Stimulated activated CD4-positive, alpha-beta T cell treated with anti-CD3 and anti-CD28 coated beads, TNF-alpha, amount 100 ng/mL, for 24 hours (primary cell): ENCODE results near the gene ITSN1.

ENCODE experiments used
- DNase-seq, 3 experiments: peaks; one replicate each; pipeline ENCODE4 v3.0.0-alpha.2; 2020; ENCODE audit warnings: low read depth in 3 of 3

The ITSN1 gene

DNA sequence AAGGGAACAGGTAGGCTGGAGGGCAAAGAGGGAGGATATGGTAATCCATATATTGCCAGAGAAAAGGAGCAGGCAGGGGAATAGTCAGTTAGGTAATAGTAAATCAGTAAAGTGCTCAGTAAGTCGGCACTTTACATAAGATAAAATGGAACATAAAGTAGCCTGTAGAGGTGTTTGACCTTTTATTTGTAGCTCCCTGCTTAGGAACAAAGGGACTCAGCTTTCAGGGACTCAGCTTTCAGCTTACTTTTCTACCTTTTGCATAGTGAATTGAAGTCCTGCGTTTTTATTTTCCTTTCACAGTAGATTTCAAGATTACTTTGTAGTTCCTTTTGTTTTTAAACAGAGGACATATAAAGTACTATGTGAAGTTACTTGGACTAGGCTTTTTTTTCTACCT lies 87.3 kb downstream of the ITSN1 start:
- no peak for DNase-seq

DNA sequence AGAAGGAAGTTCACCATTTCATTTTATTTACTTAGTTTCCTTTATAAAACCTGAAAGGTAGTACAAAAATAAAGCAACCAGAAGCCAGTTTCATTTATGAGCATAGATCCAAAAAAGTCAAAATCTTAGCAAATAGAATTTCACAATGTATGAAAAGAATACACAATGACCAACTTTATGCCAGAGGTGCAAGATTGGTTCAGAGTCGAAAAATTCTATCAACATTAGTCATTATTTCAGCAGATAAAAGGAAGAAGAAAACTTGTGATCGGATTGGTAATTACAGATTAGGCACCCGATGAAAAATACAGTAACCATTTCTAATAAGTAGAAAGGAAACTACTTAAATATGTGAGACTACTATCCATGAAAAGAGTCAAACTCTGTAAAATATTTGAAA lies 89.1 kb downstream of the ITSN1 start:
- no peak for DNase-seq

DNA sequence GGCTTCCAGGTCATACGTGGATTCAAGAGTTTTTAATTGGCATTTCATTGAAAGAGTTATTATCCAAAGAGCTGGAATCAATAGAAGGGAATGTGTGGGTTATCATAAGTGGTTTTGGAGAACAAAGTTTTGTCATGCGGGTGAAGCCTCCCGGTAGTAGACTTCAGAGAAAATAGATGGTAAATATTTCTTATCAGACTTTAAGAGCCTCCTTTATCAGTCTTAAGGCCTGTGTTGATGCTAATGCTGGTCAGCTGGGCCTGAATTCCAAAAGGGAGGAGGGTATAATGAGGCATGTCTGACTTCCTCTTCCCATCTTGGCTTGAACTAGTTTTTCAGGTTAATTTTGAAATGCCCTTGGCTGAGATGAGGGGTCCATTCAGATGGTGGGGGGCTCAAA lies 89.7 kb downstream of the ITSN1 start:
- DNase-seq, result no peak

DNA sequence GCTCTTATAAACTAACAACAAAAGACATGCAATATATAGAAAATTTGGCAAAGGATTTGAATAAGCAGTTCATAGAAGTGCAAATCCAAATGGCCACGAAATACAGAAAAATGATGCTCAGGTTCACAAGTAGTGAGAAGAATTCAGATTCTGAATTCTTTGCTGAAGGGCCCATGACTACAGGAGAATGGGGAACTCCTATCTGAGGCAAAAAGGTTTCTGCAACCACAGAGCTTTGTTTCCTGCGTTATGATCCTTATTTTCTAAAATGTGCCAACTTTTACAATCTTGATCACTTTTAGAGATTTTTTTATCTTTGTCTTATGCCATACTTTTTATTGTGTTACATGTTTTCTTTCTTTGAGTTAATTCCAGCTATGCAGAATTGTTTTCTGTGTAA lies 91.3 kb downstream of the ITSN1 start:
- no peak for DNase-seq

DNA sequence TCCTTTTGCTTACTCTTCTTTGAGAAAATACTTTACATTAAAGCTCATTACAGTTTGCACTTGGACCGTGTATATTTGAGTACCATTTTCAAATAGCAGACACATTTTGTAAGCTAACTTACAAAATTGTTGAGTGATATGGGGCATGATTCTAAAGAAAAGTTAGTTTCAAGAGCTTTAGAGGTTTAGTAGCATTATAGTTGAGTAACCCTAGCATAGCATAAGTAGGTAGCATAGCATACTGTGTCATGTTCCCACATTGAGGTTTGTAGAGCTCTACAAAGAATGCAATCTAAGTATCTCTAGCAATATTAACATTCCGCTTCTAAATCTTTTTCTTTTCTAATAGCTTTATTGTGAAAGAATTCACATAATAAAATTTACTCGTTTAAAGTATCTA lies 92.0 kb downstream of the ITSN1 start:
- DNase-seq, result no peak

DNA sequence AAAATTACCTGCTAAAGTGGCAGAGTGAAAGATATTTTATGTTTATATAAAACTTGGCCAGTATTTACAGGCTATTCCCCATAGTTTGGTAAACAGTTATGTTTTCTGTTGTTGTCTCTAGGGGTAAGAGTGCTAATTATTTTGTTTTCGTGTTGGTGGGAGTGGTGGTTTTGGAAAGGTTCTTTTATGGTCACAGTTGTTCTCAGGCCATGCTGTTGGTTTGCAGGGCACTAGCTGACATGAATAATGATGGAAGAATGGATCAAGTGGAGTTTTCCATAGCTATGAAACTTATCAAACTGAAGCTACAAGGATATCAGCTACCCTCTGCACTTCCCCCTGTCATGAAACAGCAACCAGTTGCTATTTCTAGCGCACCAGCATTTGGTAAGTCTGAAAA lies 92.5 kb downstream of the ITSN1 start:
- DNase-seq, result no peak

DNA sequence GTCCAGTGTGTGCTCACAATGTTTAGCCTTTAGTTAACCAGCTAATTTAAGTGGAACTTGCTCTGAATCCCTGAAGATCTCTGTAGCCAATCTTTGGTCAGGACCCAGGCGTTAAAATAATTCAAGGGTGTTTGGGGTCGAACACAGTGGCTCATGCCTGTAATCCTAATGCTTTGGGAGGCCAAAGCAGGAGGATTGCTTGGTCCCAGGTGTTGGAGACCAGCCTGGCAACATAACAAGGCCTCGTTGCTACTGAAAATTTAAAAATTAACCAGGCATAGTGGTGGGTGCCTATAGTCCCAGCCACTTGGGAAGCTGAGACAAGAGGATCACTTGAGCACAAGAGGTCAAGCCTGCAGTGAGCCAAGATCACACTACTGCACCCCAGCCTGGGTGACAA lies 94.3 kb downstream of the ITSN1 start:
- no peak for DNase-seq

DNA sequence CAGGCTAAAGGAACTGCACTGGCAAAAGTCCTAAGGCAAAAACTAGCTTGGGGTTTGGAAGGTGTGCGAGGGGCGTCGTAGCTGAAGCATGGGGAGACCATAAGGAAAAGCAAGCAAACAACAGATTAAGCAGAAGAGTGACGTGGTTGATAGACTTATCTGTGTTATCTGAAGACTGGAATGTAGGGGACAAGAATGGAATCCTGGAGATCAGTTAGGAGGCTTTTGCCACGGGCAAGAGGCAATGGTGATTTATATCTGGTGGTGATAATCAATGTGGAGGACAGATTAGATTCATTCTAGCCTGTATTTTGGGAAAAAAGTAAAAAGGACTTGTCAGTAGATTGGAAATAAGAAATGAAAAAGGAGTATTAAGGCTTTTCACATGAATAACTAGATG lies 97.4 kb downstream of the ITSN1 start:
- no peak for DNase-seq

DNA sequence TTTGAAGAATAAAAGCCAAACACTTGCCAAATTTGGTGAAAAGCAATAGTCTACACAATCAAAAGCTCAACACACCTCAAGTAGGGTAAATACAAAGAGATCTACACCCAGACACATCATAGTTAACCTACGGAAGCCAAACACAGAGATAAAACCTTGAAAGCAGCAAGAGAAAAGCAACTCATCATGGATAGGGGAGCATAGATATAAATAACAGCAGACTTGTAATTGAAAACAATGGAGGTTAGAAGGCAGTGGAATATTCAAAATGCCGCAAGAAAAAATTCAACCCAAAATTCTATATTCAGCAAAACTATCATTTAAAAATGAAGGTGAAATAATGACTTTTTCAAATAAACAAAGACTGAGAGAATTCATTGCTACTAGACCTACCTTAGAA lies 105.1 kb downstream of the ITSN1 start:
- DNase-seq, result no peak

DNA sequence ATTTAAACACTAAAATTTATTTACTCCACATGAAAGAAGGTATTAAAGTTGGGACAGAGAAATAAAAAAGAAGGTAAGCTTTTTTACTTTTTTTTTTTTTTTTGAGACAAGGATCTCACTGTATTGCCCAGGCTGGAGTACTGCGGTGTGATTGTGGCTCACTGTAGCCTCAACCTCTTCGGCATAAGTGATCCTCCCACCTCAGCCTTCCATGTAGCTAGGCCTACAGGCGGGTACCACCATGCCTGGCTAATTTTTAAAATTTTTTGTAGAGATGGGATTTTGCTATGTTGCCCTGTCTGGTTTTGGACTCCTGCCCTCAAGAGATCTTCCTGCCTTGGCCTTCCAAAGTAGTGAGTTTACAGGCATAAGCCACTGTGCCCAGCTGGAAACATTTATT lies 106.6 kb downstream of the ITSN1 start:
- DNase-seq, result no peak

DNA sequence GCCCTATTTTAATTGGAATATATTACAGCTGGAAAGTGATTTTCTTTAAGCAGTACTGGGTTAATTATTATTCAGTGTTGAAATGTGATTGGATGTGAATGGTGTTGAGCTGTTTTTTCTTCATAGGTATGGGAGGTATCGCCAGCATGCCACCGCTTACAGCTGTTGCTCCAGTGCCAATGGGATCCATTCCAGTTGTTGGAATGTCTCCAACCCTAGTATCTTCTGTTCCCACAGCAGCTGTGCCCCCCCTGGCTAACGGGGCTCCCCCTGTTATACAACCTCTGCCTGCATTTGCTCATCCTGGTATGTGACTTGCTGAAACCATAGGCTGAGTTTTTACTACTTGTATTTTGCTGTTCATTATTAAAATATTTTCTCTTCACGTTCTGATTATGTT lies 107.7 kb downstream of the ITSN1 start:
- no peak for DNase-seq

DNA sequence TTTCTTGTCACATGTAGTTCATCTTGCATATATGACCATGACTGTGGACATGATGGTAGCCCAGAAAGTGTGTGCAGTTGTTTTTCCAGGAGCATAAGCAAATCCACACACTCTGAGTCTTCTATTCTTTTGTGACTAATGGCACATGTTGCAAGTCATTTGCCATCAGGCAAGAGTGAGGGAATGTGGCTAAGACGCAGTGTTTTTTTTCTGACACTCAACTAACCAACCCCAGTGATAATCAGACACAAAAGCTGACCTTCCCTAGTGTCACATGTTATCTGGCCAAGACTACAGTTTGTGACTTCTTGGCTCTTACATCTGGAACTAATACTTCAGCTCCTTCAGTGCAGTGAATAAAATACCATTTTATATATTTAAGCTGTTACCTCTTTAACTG lies 108.8 kb downstream of the ITSN1 start:
- DNase-seq, result no peak

DNA sequence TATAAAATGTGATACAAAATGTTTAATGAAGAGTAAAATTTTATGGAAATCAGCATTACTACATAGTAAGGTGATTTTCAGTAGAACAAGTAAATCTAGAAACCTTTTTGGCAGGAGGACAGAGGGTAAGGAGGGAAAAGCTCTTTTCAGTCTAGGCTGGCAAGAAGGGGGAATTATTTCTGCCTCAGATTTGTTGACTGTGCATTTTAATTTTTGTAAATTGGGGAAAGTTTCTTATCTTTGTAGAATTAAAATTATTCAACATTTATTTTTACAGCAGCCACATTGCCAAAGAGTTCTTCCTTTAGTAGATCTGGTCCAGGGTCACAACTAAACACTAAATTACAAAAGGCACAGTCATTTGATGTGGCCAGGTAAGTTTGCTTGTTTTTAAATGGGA lies 109.2 kb downstream of the ITSN1 start:
- DNase-seq, result no peak

DNA sequence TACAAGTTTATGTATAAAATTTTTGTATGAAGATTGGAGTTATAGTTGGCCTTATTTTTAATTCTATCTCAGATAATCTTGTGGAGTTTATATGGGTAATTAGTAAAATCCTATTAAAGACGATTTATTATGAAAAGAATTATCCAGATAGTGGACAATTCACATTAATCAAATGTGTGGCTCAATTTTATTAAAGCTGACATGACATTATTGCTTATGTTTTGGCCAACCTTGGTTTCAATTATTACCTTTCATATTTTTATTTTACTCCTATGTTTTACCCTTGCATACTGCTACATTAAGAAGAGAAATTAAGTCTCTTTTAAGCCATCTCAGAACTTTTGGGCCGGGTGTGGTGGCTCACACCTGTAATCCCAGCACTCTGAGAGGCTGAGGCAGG lies 110.0 kb downstream of the ITSN1 start:
- no peak for DNase-seq

DNA sequence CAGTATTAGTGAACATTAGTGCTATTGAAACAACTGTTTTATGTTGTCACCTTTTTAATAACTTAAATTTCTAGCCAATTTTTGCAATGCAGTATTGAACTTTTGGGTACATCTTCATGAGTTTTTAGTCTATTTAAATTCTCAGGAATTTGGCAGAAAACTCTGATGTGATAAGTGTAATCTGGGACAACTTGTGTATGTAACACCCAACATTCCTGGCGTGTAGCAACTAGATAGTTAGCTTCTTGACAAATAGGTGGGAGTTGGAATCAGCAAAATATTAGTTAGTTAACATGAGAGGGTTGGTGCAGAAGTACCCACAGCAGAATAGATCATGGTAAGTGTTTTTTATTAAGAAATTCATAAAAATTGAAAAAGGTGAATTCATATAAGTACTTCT lies 111.6 kb downstream of the ITSN1 start:
- DNase-seq, result no peak

DNA sequence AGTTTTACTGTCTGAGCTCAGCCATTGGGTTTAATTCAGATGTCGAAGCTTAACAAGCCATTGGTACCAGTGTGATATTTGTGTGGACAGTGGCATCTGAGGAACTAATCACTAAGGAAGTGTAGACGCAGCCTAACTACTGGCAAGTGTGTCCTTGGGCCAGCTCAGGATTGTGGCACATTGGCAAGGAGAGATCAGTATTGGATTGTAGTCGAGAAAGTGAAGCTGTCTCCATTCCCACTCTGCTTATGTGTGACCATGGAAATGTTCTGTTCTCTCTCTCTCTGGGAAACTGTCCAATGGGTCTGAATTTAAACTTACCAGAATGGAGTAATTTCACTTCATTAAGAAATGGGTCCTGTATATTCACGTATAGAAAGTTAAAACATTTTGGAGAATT lies 112.2 kb downstream of the ITSN1 start:
- no peak for DNase-seq

DNA sequence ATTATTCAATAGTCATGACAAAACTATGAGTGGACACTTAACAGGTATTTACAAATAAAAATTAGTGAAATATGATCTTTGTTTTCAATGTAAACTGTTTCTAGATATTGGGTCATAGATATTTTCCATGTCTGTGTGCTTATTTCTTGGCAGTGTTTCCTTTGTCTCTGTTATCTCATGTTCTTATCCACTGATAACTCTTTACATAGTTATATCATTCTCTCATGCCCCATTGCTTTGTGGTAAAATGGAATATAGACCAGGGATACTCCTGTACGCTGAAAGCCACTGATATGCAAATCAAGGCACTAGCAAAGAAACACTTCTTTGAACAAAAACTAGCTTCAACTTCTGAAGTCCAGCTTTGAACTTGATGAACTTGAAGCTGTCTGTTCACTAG lies 113.1 kb downstream of the ITSN1 start:
- no peak for DNase-seq

DNA sequence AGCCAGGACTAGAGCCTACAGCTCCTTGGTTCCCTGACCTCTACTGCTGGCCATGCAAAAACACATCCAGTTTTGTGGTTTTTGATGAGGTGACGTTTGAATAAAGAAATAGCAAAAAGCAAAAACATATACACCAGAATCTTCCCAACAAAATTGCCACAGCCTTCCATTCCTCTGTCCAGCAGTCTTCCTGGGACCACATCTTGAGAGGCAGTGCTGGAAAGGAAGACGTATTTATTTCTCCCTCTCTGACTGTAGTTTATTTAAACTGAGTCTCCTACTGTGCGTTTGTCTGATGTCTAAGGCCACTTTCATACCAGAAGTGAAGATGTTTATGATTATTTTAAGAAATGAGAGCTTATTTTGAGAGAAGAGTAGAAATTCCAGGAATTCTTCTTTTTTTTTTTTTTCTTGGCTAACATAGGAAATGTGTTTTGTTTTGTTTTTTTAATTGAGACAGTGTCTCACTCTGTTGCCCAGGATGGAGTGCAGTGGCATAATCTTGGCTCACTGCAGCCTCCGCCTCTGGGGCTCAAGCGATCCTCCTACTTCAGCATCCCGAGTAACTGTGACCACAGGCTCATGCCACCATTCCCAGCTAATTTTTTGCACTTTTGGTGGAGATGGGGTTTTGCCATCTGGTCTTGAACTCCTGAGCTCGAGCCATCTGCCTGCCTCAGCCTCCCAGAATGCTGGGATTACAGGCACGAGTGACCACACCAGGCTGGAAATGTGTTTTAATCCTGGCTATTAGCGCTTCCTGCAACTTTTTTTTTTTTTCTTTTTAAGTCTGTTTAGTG lies 118.5 kb downstream of the ITSN1 start:
- DNase-seq, result no peak

DNA sequence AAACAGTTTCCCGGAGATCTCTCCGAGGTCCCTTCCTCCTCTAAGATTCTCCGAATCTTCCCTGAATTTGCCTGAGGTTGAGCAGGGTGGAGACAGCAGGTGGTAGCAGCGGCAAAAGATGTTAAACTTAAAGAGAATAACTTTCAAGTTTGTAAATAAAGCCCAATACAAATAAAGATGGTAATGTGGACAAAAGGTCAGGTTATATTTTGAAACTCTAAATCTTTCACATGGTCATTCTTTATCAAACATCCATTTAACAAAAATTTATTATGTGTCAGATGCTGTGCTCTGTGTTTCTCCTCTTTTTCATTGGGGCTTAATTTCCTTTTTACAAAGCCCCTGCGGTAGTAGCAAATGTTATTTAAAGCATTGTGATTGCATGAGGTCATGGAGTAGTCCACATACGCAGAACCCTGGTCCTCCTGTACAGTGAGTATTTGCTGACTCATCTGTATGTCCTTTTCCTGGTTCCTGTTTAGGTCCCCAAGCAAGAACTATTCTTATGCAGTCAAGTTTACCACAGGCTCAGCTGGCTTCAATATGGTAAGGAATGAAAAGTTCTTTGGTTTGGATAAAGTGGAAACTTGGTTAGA lies 119.2 kb downstream of the ITSN1 start:
- DNase-seq, result no peak

DNA sequence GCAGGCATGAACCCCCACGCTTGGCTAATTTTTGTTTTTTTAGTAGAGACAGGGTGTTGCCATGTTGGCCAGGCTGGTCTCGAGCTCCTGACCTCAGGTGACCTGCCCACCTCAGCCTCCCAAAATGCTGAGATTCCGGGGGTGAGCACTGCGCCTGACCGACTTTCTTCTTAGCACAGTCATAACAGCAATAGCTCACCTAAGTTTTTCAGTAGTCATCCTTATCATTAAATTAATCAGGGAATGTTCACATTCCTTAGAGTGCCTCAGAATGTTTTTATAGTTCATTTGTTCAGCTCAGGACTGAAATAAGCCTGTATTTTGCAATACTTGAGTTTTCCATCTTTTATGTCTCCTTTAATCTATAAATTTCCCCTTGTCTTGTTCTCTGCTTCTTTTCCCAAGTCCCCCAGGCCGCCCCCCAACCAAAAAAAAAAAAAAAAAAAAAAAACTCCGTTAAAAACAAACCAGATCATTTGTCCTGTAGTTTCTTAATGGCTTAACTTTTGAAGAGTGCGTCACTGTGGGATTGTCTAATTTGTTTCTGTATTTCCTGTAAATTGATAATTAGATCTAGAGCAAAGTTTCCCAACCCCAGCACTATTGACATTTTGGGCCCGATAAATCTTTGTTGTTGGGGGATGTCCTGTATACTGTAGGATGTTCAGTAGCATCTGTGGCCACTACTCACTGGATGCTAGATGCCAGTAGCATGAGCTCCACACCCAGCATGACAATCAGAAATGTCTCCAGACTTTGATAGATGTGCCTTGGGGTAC lies 120.7 kb downstream of the ITSN1 start:
- no peak for DNase-seq

DNA sequence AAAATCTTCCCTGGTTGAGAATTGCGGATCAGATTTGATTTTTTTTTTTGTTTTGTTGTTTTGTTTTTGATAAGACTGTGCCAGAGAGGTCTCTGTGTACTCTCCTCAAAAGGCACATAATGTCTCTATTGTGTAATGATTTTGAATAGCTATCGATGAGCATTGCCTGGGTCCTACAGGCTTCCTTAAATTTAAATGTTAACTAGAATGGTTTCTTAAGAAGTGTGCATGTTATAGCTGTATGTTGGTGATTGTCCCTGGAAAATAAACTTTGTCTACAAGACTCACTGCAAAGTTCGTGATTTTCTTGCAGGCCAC lies 121.2 kb downstream of the ITSN1 start:
- DNase-seq, result no peak

DNA sequence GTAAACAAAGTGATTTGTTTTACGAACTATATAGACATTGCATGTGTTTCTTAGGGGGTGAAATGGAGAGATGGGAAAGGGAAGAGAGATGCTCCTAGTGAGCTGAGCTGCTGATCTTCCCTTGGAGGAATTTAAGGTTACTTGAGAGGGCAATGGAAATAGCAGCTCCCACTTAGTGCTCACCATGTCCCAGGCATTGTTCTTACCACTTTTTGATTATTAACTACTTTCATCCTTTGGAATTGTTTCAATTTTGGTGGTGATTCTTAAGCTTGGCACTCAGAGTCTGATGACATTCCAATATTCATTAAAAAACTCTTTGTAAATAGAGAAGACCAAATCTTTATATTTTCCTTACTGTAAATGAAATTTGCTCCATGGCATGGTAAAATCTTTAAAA lies 124.9 kb downstream of the ITSN1 start:
- DNase-seq, result no peak

DNA sequence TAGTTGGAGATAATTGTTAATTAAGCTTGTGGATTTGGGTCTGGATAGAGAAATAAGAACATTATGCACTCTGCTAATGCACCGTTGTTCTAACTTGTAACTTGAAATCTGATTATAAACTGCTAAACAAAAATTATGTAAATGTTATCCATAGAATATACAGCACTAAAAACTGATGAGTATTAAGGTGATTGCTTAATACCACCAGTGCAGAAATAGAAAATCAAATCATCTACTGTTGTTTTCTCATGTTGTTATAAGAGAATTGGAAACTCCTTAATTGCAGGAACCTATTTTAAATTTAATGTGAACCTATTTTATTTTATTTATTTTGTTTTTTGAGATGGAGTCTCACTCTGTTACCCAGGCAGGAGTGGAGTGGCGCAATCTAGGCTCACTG lies 125.7 kb downstream of the ITSN1 start:
- DNase-seq, result no peak
